Measurements from ENCODE around the gene VWA2. TPM values are rescaled to one million over a fixed set of nuclear protein-coding genes. Genes with fewer than 3 reads are reported as not detected.

The VWA2 gene
- total RNA-seq, 1 donor from 2014 or later = 15.5 TPM

DNA sequence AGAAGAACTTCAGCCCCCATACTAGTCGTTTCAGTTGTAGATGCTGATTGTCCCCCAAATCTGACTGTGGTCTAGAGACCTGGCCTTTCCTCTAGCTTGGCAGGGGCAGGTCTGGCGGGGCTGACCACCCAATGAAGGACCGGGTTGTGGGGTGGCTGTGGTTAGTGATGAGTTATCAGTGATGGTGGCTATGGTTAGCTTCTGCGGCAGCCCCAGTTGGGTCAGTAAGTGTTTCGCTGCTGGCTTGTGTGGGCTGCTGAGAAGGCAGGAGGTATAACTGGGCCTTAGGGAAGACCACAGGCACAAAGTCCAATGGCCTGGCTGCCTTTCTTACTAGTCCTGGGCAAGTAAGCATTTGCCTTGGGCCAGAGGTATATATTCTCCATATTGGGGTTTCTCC lies 21.3 kb downstream of the VWA2 start:
- TF ChIP-seq, protein P1, sequence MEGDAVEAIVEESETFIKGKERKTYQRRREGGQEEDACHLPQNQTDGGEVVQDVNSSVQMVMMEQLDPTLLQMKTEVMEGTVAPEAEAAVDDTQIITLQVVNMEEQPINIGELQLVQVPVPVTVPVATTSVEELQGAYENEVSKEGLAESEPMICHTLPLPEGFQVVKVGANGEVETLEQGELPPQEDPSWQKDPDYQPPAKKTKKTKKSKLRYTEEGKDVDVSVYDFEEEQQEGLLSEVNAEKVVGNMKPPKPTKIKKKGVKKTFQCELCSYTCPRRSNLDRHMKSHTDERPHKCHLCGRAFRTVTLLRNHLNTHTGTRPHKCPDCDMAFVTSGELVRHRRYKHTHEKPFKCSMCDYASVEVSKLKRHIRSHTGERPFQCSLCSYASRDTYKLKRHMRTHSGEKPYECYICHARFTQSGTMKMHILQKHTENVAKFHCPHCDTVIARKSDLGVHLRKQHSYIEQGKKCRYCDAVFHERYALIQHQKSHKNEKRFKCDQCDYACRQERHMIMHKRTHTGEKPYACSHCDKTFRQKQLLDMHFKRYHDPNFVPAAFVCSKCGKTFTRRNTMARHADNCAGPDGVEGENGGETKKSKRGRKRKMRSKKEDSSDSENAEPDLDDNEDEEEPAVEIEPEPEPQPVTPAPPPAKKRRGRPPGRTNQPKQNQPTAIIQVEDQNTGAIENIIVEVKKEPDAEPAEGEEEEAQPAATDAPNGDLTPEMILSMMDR (IDR thresholded peaks at IDR 0.05) = no peak
- no peaks in the 10 kb centered on the region for H3K27me3 ChIP-seq
- ATAC-seq = no peak
- peak; percentile 23 for DNase-seq
- H3K36me3 ChIP-seq = no peaks in the 10 kb centered on the region
- no peaks in the 10 kb centered on the region for H3K9me3 ChIP-seq
- no peak overlapping the region for H3K4me3 ChIP-seq
- H3K4me1 ChIP-seq = peaks cover 26% of the 10 kb centered on the region
- intact Hi-C loops (cut with DNase I) = no loop called here
- H3K27ac ChIP-seq = no peak overlapping the region

DNA sequence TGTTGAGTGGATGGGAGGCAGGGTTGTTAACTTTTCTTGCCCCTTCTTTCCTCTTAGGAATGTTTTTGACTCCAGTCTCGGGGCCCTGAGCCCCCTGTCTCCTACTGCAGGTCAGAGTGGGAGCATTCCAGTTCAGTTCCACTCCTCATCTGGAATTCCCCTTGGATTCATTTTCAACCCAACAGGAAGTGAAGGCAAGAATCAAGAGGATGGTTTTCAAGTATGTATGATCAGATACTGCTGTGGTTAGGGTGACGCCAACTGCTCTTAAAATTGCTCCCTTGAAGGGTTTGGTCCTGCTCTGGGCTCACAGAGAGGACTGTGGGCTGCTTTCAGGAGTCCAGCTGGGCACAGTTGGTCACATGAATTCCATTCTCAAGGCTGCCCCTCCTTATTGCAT lies 22.0 kb downstream of the VWA2 start:
- H3K27ac ChIP-seq = peak overlapping the region; percentile 26
- H3K4me1 ChIP-seq = peaks cover 33% of the 10 kb centered on the region
- intact Hi-C loops (cut with DNase I) = no loop called here
- ATAC-seq = no peak
- H3K27me3 ChIP-seq = no peaks in the 10 kb centered on the region
- no peaks in the 10 kb centered on the region for H3K36me3 ChIP-seq
- no peak overlapping the region for H3K4me3 ChIP-seq
- H3K9me3 ChIP-seq = no peaks in the 10 kb centered on the region
- TF ChIP-seq, protein P1 (IDR thresholded peaks at IDR 0.05) = no peak
- DNase-seq = no peak

DNA sequence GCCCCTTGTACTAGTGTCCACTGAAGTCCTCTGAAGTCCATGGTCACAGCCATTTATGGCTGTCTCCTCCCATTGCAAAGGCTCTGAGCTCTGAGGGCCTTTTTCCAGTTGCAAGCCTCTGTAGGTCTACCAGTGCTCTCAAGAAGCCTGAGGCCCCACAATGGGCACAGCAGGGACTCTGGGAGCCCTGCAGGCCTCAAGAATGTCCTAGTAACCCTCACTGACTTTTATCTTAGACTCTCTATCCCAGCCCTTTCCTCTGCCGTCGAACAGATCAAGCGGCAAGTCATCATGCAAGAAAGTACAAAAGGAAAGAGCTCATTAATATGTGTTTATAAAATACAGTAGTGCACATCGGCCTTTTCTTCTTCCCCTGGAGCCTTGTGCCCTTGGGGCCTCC lies 23.4 kb downstream of the VWA2 start:
- intact Hi-C loops (cut with DNase I) = no loop called here
- TF ChIP-seq, protein P1 (IDR thresholded peaks at IDR 0.05) = no peak
- no peak overlapping the region for H3K4me3 ChIP-seq
- ATAC-seq (no peak), DNase-seq (peak; percentile 32)
- H3K27ac ChIP-seq = no peak overlapping the region
- peaks cover 36% of the 10 kb centered on the region for H3K4me1 ChIP-seq
- no peaks in the 10 kb centered on the region for H3K36me3 ChIP-seq
- no peaks in the 10 kb centered on the region for H3K27me3 ChIP-seq
- no peaks in the 10 kb centered on the region for H3K9me3 ChIP-seq

DNA sequence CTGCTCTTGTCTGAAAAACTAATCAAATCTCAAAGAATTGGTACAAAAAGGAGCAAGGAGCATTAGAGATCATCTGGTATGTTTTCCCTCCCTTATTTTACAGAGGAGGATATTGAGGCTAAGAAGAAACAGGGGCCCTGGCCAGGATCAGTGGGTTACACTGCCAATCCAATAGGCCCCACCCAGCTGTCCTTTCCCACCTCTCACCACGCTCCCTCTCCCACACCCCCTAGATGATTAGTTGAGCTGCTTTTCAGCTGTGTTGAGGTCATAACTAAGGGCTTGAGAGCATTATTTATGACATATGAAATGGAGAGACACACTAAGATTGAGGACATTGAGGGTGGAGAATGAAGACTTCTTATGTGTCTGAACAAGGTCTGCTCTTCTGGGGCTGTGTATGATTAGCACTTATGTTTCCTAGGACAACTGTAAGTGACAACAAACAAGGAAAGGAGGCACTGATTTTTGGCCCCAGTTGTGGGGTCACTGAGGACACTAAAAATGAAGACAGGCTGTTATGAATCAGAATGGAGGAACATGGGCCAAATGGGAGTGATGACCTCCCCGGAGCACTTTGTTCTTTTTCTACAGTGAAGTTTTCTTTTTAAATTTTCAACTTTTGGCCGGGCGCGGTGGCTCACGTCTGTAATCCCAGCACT lies 26.5 kb downstream of the VWA2 start:
- H3K4me1 ChIP-seq = peaks cover 24% of the 10 kb centered on the region
- TF ChIP-seq, protein P1 (IDR thresholded peaks at IDR 0.05) = no peak
- H3K9me3 ChIP-seq = no peaks in the 10 kb centered on the region
- ATAC-seq = peak; percentile 31
- H3K36me3 ChIP-seq = no peaks in the 10 kb centered on the region
- intact Hi-C loops (cut with DNase I) = no loop called here
- no peak overlapping the region for H3K27ac ChIP-seq
- no peak overlapping the region for H3K4me3 ChIP-seq
- no peaks in the 10 kb centered on the region for H3K27me3 ChIP-seq
- DNase-seq = no peak

DNA sequence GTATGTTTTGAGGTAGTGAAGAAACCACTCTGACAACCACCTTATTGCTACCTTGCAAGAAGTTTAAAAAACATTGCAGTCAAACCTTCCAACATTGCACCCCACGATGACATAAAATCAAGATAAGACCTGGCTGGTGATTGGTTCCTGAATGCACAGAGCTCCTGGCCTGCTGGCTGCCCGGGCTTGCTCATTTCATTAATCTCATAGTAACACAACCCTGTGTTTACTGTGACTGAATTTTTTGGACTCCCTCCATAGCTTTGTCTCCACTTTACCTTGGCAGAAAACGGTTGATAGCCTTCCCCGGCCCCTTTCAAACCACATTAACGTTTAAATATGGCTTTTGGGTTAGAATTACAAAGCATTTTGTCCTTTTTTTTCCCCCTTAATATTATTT lies 27.5 kb downstream of the VWA2 start:
- no peaks in the 10 kb centered on the region for H3K9me3 ChIP-seq
- no peak for DNase-seq
- TF ChIP-seq, protein P1 (IDR thresholded peaks at IDR 0.05) = no peak
- H3K27ac ChIP-seq = no peak overlapping the region
- H3K27me3 ChIP-seq = no peaks in the 10 kb centered on the region
- no peaks in the 10 kb centered on the region for H3K36me3 ChIP-seq
- peaks cover 17% of the 10 kb centered on the region for H3K4me1 ChIP-seq
- no peak overlapping the region for H3K4me3 ChIP-seq
- ATAC-seq = peak; percentile 86
- intact Hi-C loops (cut with DNase I) = no loop called here
